Sigmoid colon (tissue), 7 donors: Measurements from ENCODE around the gene PROC. TPM values are rescaled to one million over a fixed set of nuclear protein-coding genes. Genes with fewer than 3 reads are reported as not detected.

Experiments
- DNase-seq: peaks from one replicate; pipeline ENCODE4 v3.0.0-alpha.2; 2019
- H3K27ac ChIP-seq, 4 donors: fragments of 200-600 bp; sonication (generic); one replicate each; pipeline ENCODE4 v1.5.1; 2016 to 2019; ENCODE audit warnings: mild to moderate bottlenecking in 1 of 4
- H3K27me3 ChIP-seq, 3 donors: fragments of 200-600 bp; sonication (generic); one replicate each; pipeline ENCODE4 v1.5.1; 2019; ENCODE audit warnings: mild to moderate bottlenecking in 1 of 3
- H3K36me3 ChIP-seq, 4 donors: fragments of 200-600 bp; sonication (generic); one replicate each; pipeline ENCODE4 v1.5.1; 2016 to 2019
- H3K4me1 ChIP-seq, 4 donors: fragments of 200-600 bp; sonication (generic); one replicate each; pipeline ENCODE4 v1.5.1; 2017 to 2019
- H3K4me3 ChIP-seq, 4 donors: fragments of 200-600 bp; sonication (generic); one replicate each; pipeline ENCODE4 v1.5.1; 2017 to 2019; ENCODE audit warnings: mild to moderate bottlenecking in 2 of 4, moderate library complexity in 1 of 4
- H3K9me3 ChIP-seq, 4 donors: fragments of 200-600 bp in 3 of 4; sonication (generic) in 3 of 4; one replicate each; pipeline versions ENCODE4 v1.5.1 to v1.6.1; 2013 to 2019
- CTCF ChIP-seq, 4 experiments: fragments of 450-650 bp in 3 of 4; fragments of 200-600 bp in 1 of 4; IDR thresholded peaks; one replicate each; pipeline ENCODE4 v1.5.1; 2016 to 2019; ENCODE audit warnings: antibody characterized with exemption in 4 of 4, mild to moderate bottlenecking in 3 of 4, moderate library complexity in 2 of 4
- EP300 ChIP-seq, 4 donors: sonication (generic); formaldehyde crosslinking; IDR thresholded peaks; one replicate each; pipeline ENCODE4 v1.6.1; 2017; ENCODE audit warnings: antibody characterized with exemption in 4 of 4
- POLR2A ChIP-seq, 2 donors: fragments of 450-650 bp; IDR thresholded peaks; one replicate each; pipeline ENCODE4 v1.6.1; 2016; ENCODE audit warnings: antibody characterized with exemption in 2 of 2, mild to moderate bottlenecking in 2 of 2, moderate library complexity in 2 of 2
- POLR2AphosphoS5 ChIP-seq, 4 donors: sonication (generic); formaldehyde crosslinking; IDR thresholded peaks; one replicate each; pipeline ENCODE4 v1.6.1; 2017; ENCODE audit warnings: antibody characterized with exemption in 4 of 4
- WGBS, 2 donors: extraction: QIAGEN DNeasy Blood & Tissue Kit; methylation state at CpG; one replicate each; pipeline ENCODE4 v1.1.7; 2013; 5-methylcytosine and 5-hydroxymethylcytosine counted together
- intact Hi-C: fragments of 100-400 bp; cut with DNase I; formaldehyde crosslinking; loops from one replicate; pipeline ENCODE4 v1.15.1; 2023
- polyA plus RNA-seq, 3 donors: library from polyadenylated mRNA; stranded (reverse); fragments of 200-250 nt; gene quantifications; one replicate each; pipeline ENCODE4 v1.2.3, GENCODE V29; 2013
- total RNA-seq, 4 donors: library from RNA; depleted of rRNA; stranded (reverse); fragments of >200 nt; gene quantifications; one replicate each; pipeline ENCODE4 v1.1.0, GENCODE V29; 2016
- donor health status: healthy with polysubstance abuse.
- donor health status: Bipolar disorder and iron deficiency.
- donor health status: healthy.

PROC gene
- total and polyA plus RNA-seq, 7 donors = 1.4 to 7.8 (median 1.8) TPM; not detected in 4

- H3K4me1 ChIP-seq = peaks cover 0 to 3% (median under 1%) of the 10 kb centered on the region in 4 donors
- no peak for DNase-seq
- H3K36me3 ChIP-seq = no peaks in the 10 kb centered on the region
- H3K27ac ChIP-seq = no peak overlapping the region
- peaks cover under 1 to 12% (median 1%) of the 10 kb centered on the region in 3 donors for H3K27me3 ChIP-seq
- 93 to 94% methylated on average over 6 of the region's 6 CpGs for WGBS, 2 donors
- intact Hi-C loops = no loop called here
- TF ChIP-seq POLR2A (IDR thresholded peaks at IDR 0.05) = no peak
- H3K4me3 ChIP-seq = no peak overlapping the region
- no peaks in the 10 kb centered on the region for H3K9me3 ChIP-seq
These were observed 10.5 kb downstream of the PROC start for GRCh38 chr2:127428815-127429109.

- H3K4me3 ChIP-seq = no peak overlapping the region
- intact Hi-C loops = no loop called here
- H3K27me3 ChIP-seq = peaks cover 0 to 7% (median 0%) of the 10 kb centered on the region in 3 donors
- no peaks in the 10 kb centered on the region for H3K9me3 ChIP-seq
- 92 to 93% methylated on average over 4 of the region's 4 CpGs for WGBS, 2 donors
- TF ChIP-seq POLR2AphosphoS5 (IDR thresholded peaks at IDR 0.05) (no peak), CTCF (IDR thresholded peaks at IDR 0.05) (no peak), POLR2A (IDR thresholded peaks at IDR 0.05) (no peak)
- no peaks in the 10 kb centered on the region for H3K4me1 ChIP-seq
- no peaks in the 10 kb centered on the region for H3K36me3 ChIP-seq
- H3K27ac ChIP-seq = no peak overlapping the region
- DNase-seq = no peak
These were observed 11.1 kb downstream of the PROC start for GRCh38 chr2:127429291-127429690.

GRCh38 chr2:127429844-127430425, 11.7 kb downstream of the PROC start:
- intact Hi-C loops = no loop called here
- WGBS, 2 donors = 79 to 85% methylated on average over 7 of the region's 7 CpGs

GRCh38 chr2:127431408-127432023, 13.3 kb downstream of the PROC start:
- DNase-seq = no peak
- Histone ChIP-seq H3K9me3 (no peaks in the 10 kb centered on the region), H3K4me1 (no peaks in the 10 kb centered on the region), H3K36me3 (no peaks in the 10 kb centered on the region), H3K27me3 (no peaks in the 10 kb centered on the region), H3K4me3 (no peak overlapping the region), H3K27ac (no peak overlapping the region)
- TF ChIP-seq POLR2AphosphoS5 (IDR thresholded peaks at IDR 0.05) (no peak), POLR2A (IDR thresholded peaks at IDR 0.05) (no peak), CTCF (IDR thresholded peaks at IDR 0.05) (no peak), EP300 (IDR thresholded peaks at IDR 0.05) (no peak)
- intact Hi-C loops = no loop called here
- 81 to 84% methylated on average over 14 of the region's 14 CpGs for WGBS, 2 donors

More at GRCh38 chr2:127429844-127430425, 11.7 kb downstream of the PROC start:
- TF ChIP-seq POLR2AphosphoS5 (IDR thresholded peaks at IDR 0.05) = no peak
- TF ChIP-seq CTCF (IDR thresholded peaks at IDR 0.05) = no peak
- TF ChIP-seq EP300 (IDR thresholded peaks at IDR 0.05) = no peak
- TF ChIP-seq POLR2A (IDR thresholded peaks at IDR 0.05) = no peak
- no peaks in the 10 kb centered on the region for H3K9me3 ChIP-seq
- H3K36me3 ChIP-seq = no peaks in the 10 kb centered on the region
- H3K27ac ChIP-seq = no peak overlapping the region
- DNase-seq = no peak
- no peak overlapping the region for H3K4me3 ChIP-seq
- H3K27me3 ChIP-seq = peaks cover 0 to under 1% (median 0%) of the 10 kb centered on the region in 3 donors
- no peaks in the 10 kb centered on the region for H3K4me1 ChIP-seq

- no peak for TF ChIP-seq EP300 (IDR thresholded peaks at IDR 0.05)
- TF ChIP-seq POLR2AphosphoS5 (IDR thresholded peaks at IDR 0.05) = no peak
- no peak for TF ChIP-seq CTCF (IDR thresholded peaks at IDR 0.05)
- TF ChIP-seq POLR2A (IDR thresholded peaks at IDR 0.05) = no peak
- no peaks in the 10 kb centered on the region for H3K27me3 ChIP-seq
- intact Hi-C loops = no loop called here
- H3K27ac ChIP-seq = no peak overlapping the region
- no peak overlapping the region for H3K4me3 ChIP-seq
- no peaks in the 10 kb centered on the region for H3K9me3 ChIP-seq
- H3K36me3 ChIP-seq = no peaks in the 10 kb centered on the region
- H3K4me1 ChIP-seq = no peaks in the 10 kb centered on the region
- DNase-seq = no peak
- 94 to 96% methylated on average over 6 of the region's 6 CpGs for WGBS, 2 donors
These were observed 16.3 kb downstream of the PROC start for GRCh38 chr2:127434515-127434914.
